MCF 10A (cell line): Measurements from ENCODE around the gene NIPSNAP3A. TPM values are rescaled to one million over a fixed set of nuclear protein-coding genes. Genes with fewer than 3 reads are reported as not detected.
A peak's percentile ranks its signal among the peaks of the same experiment; 100 is the strongest.

Experiments used
- BruUV-seq: library from RNA; stranded (reverse); fragments of 400-500 nt; replicated peaks from 2 replicates; lab custom pipeline; 2021; lab: Mats Ljungman, UMichigan
- CTCF ChIA-PET: fragments of 300-600 bp; sonication (Branson Sonifier 250); formaldehyde crosslinking; extraction: SDS; loops from one replicate; lab custom pipeline; 2021; ENCODE audit warnings: antibody characterized with exemption, inconsistent platforms; lab: Yijun Ruan, JAX
- POLR2A ChIA-PET: fragments of 300-600, 350-650 bp; sonication (Branson Sonifier 250); formaldehyde crosslinking; extraction: SDS; loops from one replicate; lab custom pipeline; 2020; ENCODE audit warnings: antibody characterized with exemption, inconsistent platforms; lab: Yijun Ruan, JAX
- DNase-seq: peaks from one replicate; pipeline ENCODE4 v3.0.0-alpha.2; 2018; ENCODE audit not compliant: unreplicated experiment
- H3K27ac Mint-ChIP-seq: one replicate; pipeline ENCODE4 v1.8.0; 2022; ENCODE audit warnings: mild to moderate bottlenecking, low read depth, mixed read lengths; ENCODE audit not compliant: unreplicated experiment
- H3K27me3 Mint-ChIP-seq: one replicate; pipeline ENCODE4 v1.8.0; 2022; ENCODE audit warnings: mixed read lengths; ENCODE audit not compliant: insufficient read depth, unreplicated experiment
- H3K36me3 Mint-ChIP-seq: one replicate; pipeline ENCODE4 v1.8.0; 2022; ENCODE audit warnings: mild to moderate bottlenecking, moderate library complexity, mixed read lengths; ENCODE audit not compliant: insufficient read depth, unreplicated experiment
- H3K4me1 Mint-ChIP-seq: one replicate; pipeline ENCODE4 v1.8.0; 2022; ENCODE audit warnings: mixed read lengths; ENCODE audit not compliant: insufficient read depth, unreplicated experiment
- H3K4me3 Mint-ChIP-seq: one replicate; pipeline ENCODE4 v1.8.0; 2022; ENCODE audit warnings: mild to moderate bottlenecking, moderate library complexity, mixed read lengths; ENCODE audit not compliant: unreplicated experiment
- H3K9me3 Mint-ChIP-seq: one replicate; pipeline ENCODE4 v1.8.0; 2022; ENCODE audit warnings: mixed read lengths; ENCODE audit not compliant: unreplicated experiment
- CTCF ChIP-seq: fragments of 200-600 bp; IDR thresholded peaks from one replicate; pipeline ENCODE4 v1.8.0; 2022; ENCODE audit warnings: antibody characterized with exemption, mild to moderate bottlenecking; ENCODE audit not compliant: unreplicated experiment
- intact Hi-C: fragments of 100-400 bp; cut with micrococcal nuclease; formaldehyde crosslinking; loops from 2 replicates; pipeline ENCODE4 v1.14.1; 2022
- total RNA-seq: library from RNA; stranded (reverse); gene quantifications from 2 replicates; pipeline ENCODE4 v1.2.3, GENCODE V29; 2022

NIPSNAP3A gene
- total RNA-seq, 1 experiment from 2014 or later = 15.4 TPM

- DNase-seq = no peak
- BruUV-seq = no TSS peak
- intact Hi-C loops = no loop called here
- no peaks in the 10 kb centered on the region for H3K4me1 Mint-ChIP-seq
- ChIA-PET POLR2A (no interaction called here), CTCF (interaction anchor here (0.6 kb wide), 2 partner anchors 523 to 1841 kb away, joined by 3 to 5 read pairs; no protein-coding TSS in a partner anchor)
- H3K4me3 Mint-ChIP-seq = no peak overlapping the region
- no peaks in the 10 kb centered on the region for H3K9me3 Mint-ChIP-seq
- no peaks in the 10 kb centered on the region for H3K36me3 Mint-ChIP-seq
- no peak overlapping the region for H3K27ac Mint-ChIP-seq
- no peak for TF ChIP-seq CTCF
- H3K27me3 Mint-ChIP-seq = no peaks in the 10 kb centered on the region
Measured at GRCh38 chr9:104775976-104776375, 28.5 kb downstream of the NIPSNAP3A start.

- H3K4me1 Mint-ChIP-seq = no peaks in the 10 kb centered on the region
- DNase-seq = peak; percentile 4
- H3K9me3 Mint-ChIP-seq = no peaks in the 10 kb centered on the region
- H3K36me3 Mint-ChIP-seq = no peaks in the 10 kb centered on the region
- ChIA-PET CTCF (no interaction called here), POLR2A (no interaction called here)
- no peak overlapping the region for H3K4me3 Mint-ChIP-seq
- H3K27me3 Mint-ChIP-seq = no peaks in the 10 kb centered on the region
- BruUV-seq = no TSS peak
- H3K27ac Mint-ChIP-seq = no peak overlapping the region
- intact Hi-C loops = no loop called here
- no peak for TF ChIP-seq CTCF
Measured at GRCh38 chr9:104776797-104777196, 29.3 kb downstream of the NIPSNAP3A start.

GRCh38 chr9:104778802-104779201 lies 31.3 kb downstream of the NIPSNAP3A start:
- no peak overlapping the region for H3K4me3 Mint-ChIP-seq
- no peak overlapping the region for H3K27ac Mint-ChIP-seq
- intact Hi-C loops = no loop called here
- H3K27me3 Mint-ChIP-seq = no peaks in the 10 kb centered on the region
- DNase-seq = no peak
- TF ChIP-seq CTCF = no peak
- H3K4me1 Mint-ChIP-seq = no peaks in the 10 kb centered on the region
- ChIA-PET POLR2A (interaction anchor here (1.0 kb wide), 1 partner anchor 17 kb away, joined by 3 read pairs; no protein-coding TSS in a partner anchor), CTCF (interaction anchor here (0.7 to 3.8 kb wide), 7 partner anchors 15 to 636 kb away, joined by 3 to 39 read pairs (median 6); partner anchors contain the start of gene NIPSNAP3B)
- no peaks in the 10 kb centered on the region for H3K9me3 Mint-ChIP-seq
- H3K36me3 Mint-ChIP-seq = no peaks in the 10 kb centered on the region
- no TSS peak for BruUV-seq

GRCh38 chr9:104779334-104779733 lies 31.9 kb downstream of the NIPSNAP3A start:
- Mint-ChIP-seq H3K4me1 (no peaks in the 10 kb centered on the region), H3K4me3 (no peak overlapping the region), H3K27ac (no peak overlapping the region), H3K27me3 (no peaks in the 10 kb centered on the region), H3K36me3 (no peaks in the 10 kb centered on the region), H3K9me3 (no peaks in the 10 kb centered on the region)
- CTCF ChIA-PET = interaction anchor here (0.7 to 3.8 kb wide), 9 partner anchors 10 to 1103 kb away, joined by 3 to 39 read pairs (median 6); partner anchors contain the start of gene NIPSNAP3B
- DNase-seq = no peak
- intact Hi-C loops = no loop called here
- no TSS peak for BruUV-seq
- no peak for TF ChIP-seq CTCF
- POLR2A ChIA-PET = no interaction called here
